ENCODE results near the gene GJA5. TPM values are rescaled to one million over a fixed set of nuclear protein-coding genes. Genes with fewer than 3 reads are reported as not detected.
A peak's percentile ranks its signal among the peaks of the same experiment; 100 is the strongest.

GJA5 gene
- total RNA-seq, 1 experiment from 2014 or later = 0.39 TPM

DNA sequence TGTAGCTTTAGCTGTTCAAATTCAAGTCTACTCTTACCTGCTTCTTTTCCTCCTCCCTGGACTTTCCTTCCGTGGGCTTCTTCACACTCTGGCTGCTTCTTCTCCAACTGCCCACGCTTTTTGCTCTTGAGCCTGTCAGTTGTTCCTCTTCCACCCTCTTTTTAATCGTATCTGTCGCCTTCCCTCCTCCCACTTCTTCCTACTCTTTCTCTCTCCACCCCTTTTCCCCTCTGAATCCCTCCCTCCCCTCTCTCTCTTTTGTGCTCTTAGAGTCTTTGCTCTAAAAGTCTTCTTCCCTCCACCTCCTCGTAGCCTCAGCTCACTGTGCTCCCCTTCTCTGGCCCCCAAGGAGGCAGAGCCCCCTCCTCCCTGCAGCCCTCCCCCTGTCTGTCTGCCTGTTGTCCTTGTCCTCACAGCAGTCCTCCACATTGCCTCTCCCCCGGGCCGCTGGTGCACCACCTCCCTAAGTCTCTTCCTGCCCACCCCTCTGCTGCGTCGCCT lies 12.9 kb upstream of the GJA5 start:
- H2AFZ ChIP-seq (ENCODE audit: low read length) = peak overlapping the region; percentile 95
- peak; percentile 52 for DNase-seq

More for the DNA sequence above, 12.9 kb upstream of the GJA5 start:
- no peak overlapping the region for H2BK120ac ChIP-seq (ENCODE audit: low read depth, low read length, poor library complexity, severe bottlenecking)
- no peak overlapping the region for H4K5ac ChIP-seq (ENCODE audit: insufficient read length, low read depth, low read length)
- H3K27me3 ChIP-seq (ENCODE audit: insufficient read depth, low read length) = no peaks in the 10 kb centered on the region; the same call in 1 of the 2 replicates
- peak overlapping the region; percentile 85 for H3K14ac ChIP-seq (ENCODE audit: insufficient read depth, low read length)
- H2BK15ac ChIP-seq (ENCODE audit: low read depth, low read length) = no peak overlapping the region
- no peak overlapping the region for H3K23ac ChIP-seq (ENCODE audit: insufficient read length, low read depth, low read length)
- no peak overlapping the region; a peak in 2 of 7 replicates for H3K27ac Mint-ChIP-seq
- no peak for TF ChIP-seq CTCF (conservative IDR thresholded peaks at IDR 0.05)
- H3K56ac ChIP-seq (ENCODE audit: insufficient read length, low read depth, low read length) = no peak overlapping the region
- no CpG with 5 or more reads among the region's 9 CpGs for WGBS (ENCODE audit: extremely low coverage, insufficient read length, low lambda C conversion rate)
- H3K9ac ChIP-seq (ENCODE audit: extremely low read depth, insufficient read length, low read length) = no peak overlapping the region
- no peak overlapping the region for H4K91ac ChIP-seq (ENCODE audit: insufficient read length, low read depth, low read length)
- H3K23me2 ChIP-seq (ENCODE audit: insufficient read length, low read depth, low read length, poor library complexity, severe bottlenecking) = peaks cover 3% of the 10 kb centered on the region
- H3K18ac ChIP-seq (ENCODE audit: insufficient read length, low read depth, low read length) = peak overlapping the region; percentile 67
- H3K9me3 Mint-ChIP-seq = no peaks in the 10 kb centered on the region; a peak in 1 of 5 replicates
- H3K4me3 Mint-ChIP-seq = peak overlapping the region; percentile 11 to 67
- peak overlapping the region; percentile 52 for H3K4me2 ChIP-seq (ENCODE audit: insufficient read depth, insufficient read length, low read length)
- no peak overlapping the region for H2AK5ac ChIP-seq (ENCODE audit: insufficient read length, low read length)
- no peak overlapping the region for H3K4ac ChIP-seq (ENCODE audit: low read depth, low read length)
- no peak overlapping the region for H3T11ph ChIP-seq (ENCODE audit: low read length)
- no peak overlapping the region for H2BK5ac ChIP-seq (ENCODE audit: insufficient read length, low read length)
- no peak overlapping the region for H3K27ac ChIP-seq (ENCODE audit: insufficient read length, low read depth, low read length)
- H4K8ac ChIP-seq (replicated peaks; ENCODE audit: insufficient read length, low read depth, low read length) = no peak overlapping the region
- H4K20me1 ChIP-seq (ENCODE audit: control insufficient read depth, insufficient read depth, insufficient read length) = no peaks in the 10 kb centered on the region
- no peaks in the 10 kb centered on the region for H3K79me2 ChIP-seq (ENCODE audit: insufficient read depth, low read length)
- no peaks in the 10 kb centered on the region for H3K9me3 ChIP-seq (ENCODE audit: control insufficient read depth, low read depth, low read length)
- no peaks in the 10 kb centered on the region for H3K36me3 Mint-ChIP-seq (ENCODE audit: insufficient read depth in 1 of 3, low read depth in 3 of 3)
- no peak overlapping the region for H2BK20ac ChIP-seq (ENCODE audit: low read depth, low read length, poor library complexity, severe bottlenecking)
- H3K27me3 Mint-ChIP-seq (ENCODE audit: low read depth) = peaks cover 20% of the 10 kb centered on the region
- H2BK12ac ChIP-seq (ENCODE audit: insufficient read length, low read depth, low read length) = no peak overlapping the region
- H3K4me1 ChIP-seq (ENCODE audit: insufficient read depth, low read length) = peaks cover 7% of the 10 kb centered on the region; the same call in 1 of the 2 replicates
- H3K79me1 ChIP-seq (ENCODE audit: insufficient read depth, low read depth, low read length, poor library complexity, severe bottlenecking) = no peaks in the 10 kb centered on the region
- H3K4me1 Mint-ChIP-seq = peaks cover 11 to 13% of the 10 kb centered on the region in 2 experiments
